Liver (tissue), 9 donors: ENCODE results near the gene FAM8A1. TPM values are rescaled to one million over a fixed set of nuclear protein-coding genes. Genes with fewer than 3 reads are reported as not detected.

ENCODE experiments used
- DNase-seq: peaks from one replicate; pipeline ENCODE4 v3.0.0-alpha.2; 2017; ENCODE audit warnings: low spot score
- H3K27ac ChIP-seq, 2 donors: one replicate each; pipeline ENCODE4 v1.7.0; 2013; ENCODE audit warnings: inconsistent platforms in 2 of 2, low read length in 2 of 2, control low read depth in 1 of 2, low read depth in 1 of 2, mild to moderate bottlenecking in 1 of 2
- H3K27me3 ChIP-seq, 4 donors: one replicate each; pipeline versions ENCODE4 v1.6.1 to v1.7.0; 2013; ENCODE audit warnings: low read length in 3 of 4, inconsistent platforms in 1 of 4, mild to moderate bottlenecking in 1 of 4, moderate library complexity in 1 of 4; ENCODE audit not compliant: control insufficient read depth in 4 of 4, insufficient read depth in 4 of 4
- H3K36me3 ChIP-seq, 4 donors: one replicate each; pipeline versions ENCODE4 v1.6.1 to v1.7.0; 2013; ENCODE audit warnings: low read length in 3 of 4, mild to moderate bottlenecking in 3 of 4, low read depth in 1 of 4, moderate library complexity in 1 of 4; ENCODE audit not compliant: control insufficient read depth in 4 of 4, insufficient read depth in 3 of 4
- H3K4me1 ChIP-seq, 4 donors: one replicate each; pipeline versions ENCODE4 v1.6.1 to v1.7.0; 2013; ENCODE audit warnings: low read length in 3 of 4, mild to moderate bottlenecking in 3 of 4, moderate library complexity in 1 of 4; ENCODE audit not compliant: control insufficient read depth in 4 of 4, insufficient read depth in 4 of 4
- H3K4me3 ChIP-seq, 3 donors: one replicate each; pipeline versions ENCODE4 v1.6.1 to v1.7.0; 2013; ENCODE audit warnings: low read length in 3 of 3, control low read depth in 1 of 3, low read depth in 1 of 3, mild to moderate bottlenecking in 1 of 3
- H3K9ac ChIP-seq, 2 donors: one replicate each; pipeline ENCODE4 v1.7.0; 2013; ENCODE audit warnings: low read length in 2 of 2, mild to moderate bottlenecking in 2 of 2, moderate library complexity in 2 of 2, control low read depth in 1 of 2, low read depth in 1 of 2
- H3K9me3 ChIP-seq, 4 donors: one replicate each; pipeline versions ENCODE4 v1.6.1 to v1.7.0; 2013; ENCODE audit warnings: low read length in 3 of 4; ENCODE audit not compliant: control insufficient read depth in 4 of 4
- ATF3 ChIP-seq: IDR thresholded peaks from 2 replicates; pipeline ENCODE4 v1.6.1; 2016; ENCODE audit warnings: antibody characterized with exemption
- CTCF ChIP-seq: fragments of 150-350 bp; IDR thresholded peaks from 2 replicates; pipeline ENCODE4 v1.5.1; 2017; ENCODE audit warnings: improper control_type of control experiment, low read depth, low read length; ENCODE audit not compliant: missing input control
- EGR1 ChIP-seq, 2 donors: IDR thresholded peaks; 2 replicates each; pipeline ENCODE4 v1.6.1; 2016 to 2018; ENCODE audit warnings: antibody characterized with exemption in 2 of 2, low read depth in 2 of 2
- FOXA1 ChIP-seq: IDR thresholded peaks from 2 replicates; pipeline ENCODE4 v1.6.1; 2016; ENCODE audit warnings: antibody characterized with exemption
- GABPA ChIP-seq, 2 donors: IDR thresholded peaks in 1 of 2; conservative IDR thresholded peaks in 1 of 2; 2 replicates each; pipeline ENCODE4 v1.6.1; 2016; ENCODE audit warnings: antibody characterized with exemption in 2 of 2, mild to moderate bottlenecking in 1 of 2, moderate library complexity in 1 of 2
- HNF4A ChIP-seq, 2 donors: conservative IDR thresholded peaks; 2 replicates each; pipeline ENCODE4 v1.6.1; 2016; ENCODE audit warnings: antibody characterized with exemption in 2 of 2, mild to moderate bottlenecking in 2 of 2
- HNF4G ChIP-seq: IDR thresholded peaks from 2 replicates; pipeline ENCODE4 v1.6.1; 2016; ENCODE audit warnings: antibody characterized with exemption
- JUND ChIP-seq, 2 donors: IDR thresholded peaks; 2 replicates each; pipeline ENCODE4 v1.6.1; 2016; ENCODE audit warnings: antibody characterized with exemption in 2 of 2
- MAX ChIP-seq: IDR thresholded peaks from 2 replicates; pipeline ENCODE4 v1.6.1; 2016; ENCODE audit warnings: antibody characterized with exemption
- NR2F2 ChIP-seq: IDR thresholded peaks from 2 replicates; pipeline ENCODE4 v1.6.1; 2016; ENCODE audit warnings: antibody characterized with exemption
- REST ChIP-seq: IDR thresholded peaks from 2 replicates; pipeline ENCODE4 v1.6.1; 2016; ENCODE audit warnings: antibody characterized with exemption, mild to moderate bottlenecking
- RXRA ChIP-seq, 2 donors: IDR thresholded peaks; 2 replicates each; pipeline ENCODE4 v1.6.1; 2017 to 2018; ENCODE audit warnings: antibody characterized with exemption in 2 of 2, mild to moderate bottlenecking in 1 of 2
- SP1 ChIP-seq: IDR thresholded peaks from 2 replicates; pipeline ENCODE4 v1.6.1; 2018; ENCODE audit warnings: antibody characterized with exemption, mild to moderate bottlenecking
- TAF1 ChIP-seq: conservative IDR thresholded peaks from 2 replicates; pipeline ENCODE4 v1.6.1; 2016; ENCODE audit warnings: antibody characterized with exemption, mild to moderate bottlenecking
- YY1 ChIP-seq: IDR thresholded peaks from 2 replicates; pipeline ENCODE4 v1.6.1; 2016; ENCODE audit warnings: antibody characterized with exemption, mild to moderate bottlenecking
- ZBTB33 ChIP-seq: IDR thresholded peaks from 2 replicates; pipeline ENCODE4 v1.6.1; 2016; ENCODE audit warnings: antibody characterized with exemption
- WGBS: extraction: QIAGEN DNeasy Blood & Tissue Kit; methylation state at CpG from one replicate; pipeline ENCODE4 v1.1.7; 2013; 5-methylcytosine and 5-hydroxymethylcytosine counted together
- polyA plus RNA-seq, 2 donors: library from polyadenylated mRNA; stranded (reverse) in 1 of 2; unstranded in 1 of 2; fragments of 200-250 nt in 1 of 2; fragments of >200 nt in 1 of 2; fragmentation: Nextera tagmentation in 1 of 2; extraction: Ambion mirVana in 1 of 2; gene quantifications; one replicate each; pipeline versions ENCODE4 v1.2.1 to v1.2.3, GENCODE V29; 2013 to 2015
- total RNA-seq, 2 donors: library from RNA; depleted of rRNA; stranded (reverse); fragments of >200 nt; gene quantifications; one replicate each; pipeline ENCODE4 v1.2.3, GENCODE V29; 2014
- donor health status: healthy.
- donor health status: healthy.
- donor health status: healthy.
- donor health status: healthy.
- donor health status: healthy.

The FAM8A1 gene
- total and polyA plus RNA-seq, 4 donors = 20.7 to 47.2 (median 20.9) TPM

- H3K27me3 ChIP-seq = no peaks in the 10 kb centered on the region
- no peaks in the 10 kb centered on the region for H3K9me3 ChIP-seq
- DNase-seq = no peak
- no peaks in the 10 kb centered on the region for H3K36me3 ChIP-seq
- 94% methylated on average over 4 of the region's 4 CpGs for WGBS
- H3K4me3 ChIP-seq = no peak overlapping the region
- H3K27ac ChIP-seq = no peak overlapping the region
- H3K9ac ChIP-seq = no peak overlapping the region
- TF ChIP-seq MAX (no peak), HNF4A (conservative IDR thresholded peaks at IDR 0.05) (no peak), TAF1 (no peak), REST (no peak), HNF4G (no peak), ATF3 (no peak), RXRA (IDR thresholded peaks at IDR 0.05) (no peak), JUND (IDR thresholded peaks at IDR 0.05) (no peak), NR2F2 (no peak), EGR1 (IDR thresholded peaks at IDR 0.05; ENCODE audit: low read depth in 2 of 2) (no peak), CTCF (no peak), FOXA1 (no peak), SP1 (no peak)
- no peaks in the 10 kb centered on the region for H3K4me1 ChIP-seq
These were observed 44.1 kb upstream of the FAM8A1 start for GRCh38 chr6:17556014-17556413.

GRCh38 chr6:17562636-17563035 is 37.5 kb upstream of the FAM8A1 start:
- Histone ChIP-seq H3K9me3 (peaks cover 0 to 2% (median 0%) of the 10 kb centered on the region in 4 donors), H3K36me3 (no peaks in the 10 kb centered on the region)
- 88% methylated on average over 3 of the region's 3 CpGs for WGBS
- TF ChIP-seq ATF3 (no peak), NR2F2 (no peak), GABPA (IDR thresholded peaks at IDR 0.05 in 1 of 2, conservative IDR thresholded peaks at IDR 0.05 in 1 of 2) (no peak), ZBTB33 (no peak), MAX (no peak), HNF4A (conservative IDR thresholded peaks at IDR 0.05) (no peak), RXRA (IDR thresholded peaks at IDR 0.05) (no peak), YY1 (no peak), EGR1 (IDR thresholded peaks at IDR 0.05; ENCODE audit: low read depth in 2 of 2) (no peak), SP1 (no peak), HNF4G (no peak), JUND (IDR thresholded peaks at IDR 0.05) (no peak), FOXA1 (no peak), REST (no peak), CTCF (no peak)

More at GRCh38 chr6:17562636-17563035, 37.5 kb upstream of the FAM8A1 start:
- no peak overlapping the region for H3K27ac ChIP-seq
- H3K27me3 ChIP-seq = no peaks in the 10 kb centered on the region
- DNase-seq = no peak
- H3K4me1 ChIP-seq = no peaks in the 10 kb centered on the region
- H3K4me3 ChIP-seq = no peak overlapping the region
- no peak overlapping the region for H3K9ac ChIP-seq
